Activated CD8-positive, alpha-beta memory T cell treated with anti-CD3 and anti-CD28 coated beads for 4 hours (primary cell): ENCODE data around the gene FLNA.

Experiments used
- DNase-seq, 2 donors: peaks; one replicate each; pipeline ENCODE4 v3.0.0-alpha.2; 2020; ENCODE audit warnings: low read depth in 2 of 2

FLNA gene

DNA sequence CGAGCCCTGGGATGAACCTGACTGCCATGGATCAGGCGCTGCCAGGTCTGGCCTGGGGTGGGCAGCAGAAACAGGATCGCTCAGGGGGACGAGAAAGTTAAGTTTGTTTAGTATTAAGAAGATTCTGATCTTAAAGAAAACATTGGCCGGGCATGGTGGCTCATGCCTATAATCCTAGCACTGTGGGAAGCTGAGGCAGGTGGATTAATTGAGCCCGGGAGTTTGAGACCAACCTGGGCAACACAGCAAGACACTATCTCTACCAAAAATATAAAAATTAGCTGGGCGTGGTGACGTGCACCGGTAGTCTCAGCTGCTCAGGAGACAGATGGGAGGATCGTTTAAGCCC lies 696 bp upstream of the FLNA start:
- DNase-seq = no peak

DNA sequence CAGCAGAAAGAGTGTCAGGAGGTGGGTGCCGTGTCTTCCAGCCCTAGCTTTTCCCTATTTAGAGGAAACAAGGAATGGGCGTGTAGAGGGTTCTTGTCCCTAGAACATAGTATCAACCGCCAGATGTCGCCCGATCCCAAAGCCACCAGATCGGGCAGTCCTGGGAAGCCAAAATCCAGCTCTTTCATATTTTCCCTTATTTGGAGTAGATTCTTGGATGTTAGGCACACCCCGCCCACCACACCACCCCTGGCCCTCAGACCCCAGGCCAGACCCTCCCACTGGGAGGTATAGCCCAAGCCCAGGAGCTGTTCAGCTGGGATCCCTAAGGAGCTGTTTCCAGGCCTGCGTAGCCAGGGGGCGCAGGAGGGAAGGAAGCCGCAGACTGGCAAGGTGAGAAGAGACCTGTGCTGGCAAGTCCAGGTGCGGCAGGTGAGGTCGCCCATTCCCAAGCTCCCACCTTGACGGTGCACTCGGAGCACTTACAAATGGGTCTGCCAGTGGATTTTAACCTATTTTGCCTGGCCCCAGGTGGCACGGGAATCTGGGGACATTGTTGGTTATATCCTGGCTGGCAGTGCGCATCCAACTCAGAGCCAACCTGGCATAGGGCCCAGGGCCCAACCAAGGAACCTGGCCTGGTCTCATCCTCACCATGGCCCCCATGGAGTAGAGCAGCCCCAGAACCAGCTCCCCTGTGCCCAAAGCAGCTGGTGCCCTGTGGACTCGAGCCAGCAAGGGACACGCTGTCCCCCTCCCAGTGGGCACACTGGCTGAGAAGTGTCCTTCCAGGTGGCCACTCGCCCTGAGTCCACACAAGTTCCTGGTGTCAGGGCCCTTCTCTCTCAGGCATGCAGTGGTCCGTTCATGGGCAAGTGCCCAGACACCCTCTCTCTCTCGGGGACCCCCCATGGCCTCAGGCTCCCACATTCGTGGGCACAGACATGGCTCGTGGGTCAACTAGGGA lies 811 bp downstream of the FLNA start:
- DNase-seq = no peak

DNA sequence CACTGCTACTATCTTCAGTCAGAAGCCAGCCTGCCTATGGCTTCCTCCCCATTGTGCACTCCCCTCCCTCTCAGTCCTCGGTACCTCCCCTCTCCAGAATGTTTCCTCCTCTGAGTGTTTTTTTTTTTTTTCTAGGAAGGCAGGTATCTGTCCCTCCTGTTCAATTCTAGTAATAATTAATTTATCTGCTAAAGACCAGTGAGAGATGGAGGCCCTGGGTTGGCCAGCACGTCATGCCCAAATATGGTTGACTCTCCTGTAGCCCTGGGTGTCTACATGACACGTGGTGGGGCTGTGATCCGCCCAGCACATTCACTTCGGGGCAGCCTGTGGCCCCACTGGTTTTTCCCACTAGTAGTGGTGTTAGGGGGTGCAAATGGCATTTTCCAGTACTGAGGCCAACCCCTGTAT lies 1.8 kb downstream of the FLNA start:
- no peak for DNase-seq

DNA sequence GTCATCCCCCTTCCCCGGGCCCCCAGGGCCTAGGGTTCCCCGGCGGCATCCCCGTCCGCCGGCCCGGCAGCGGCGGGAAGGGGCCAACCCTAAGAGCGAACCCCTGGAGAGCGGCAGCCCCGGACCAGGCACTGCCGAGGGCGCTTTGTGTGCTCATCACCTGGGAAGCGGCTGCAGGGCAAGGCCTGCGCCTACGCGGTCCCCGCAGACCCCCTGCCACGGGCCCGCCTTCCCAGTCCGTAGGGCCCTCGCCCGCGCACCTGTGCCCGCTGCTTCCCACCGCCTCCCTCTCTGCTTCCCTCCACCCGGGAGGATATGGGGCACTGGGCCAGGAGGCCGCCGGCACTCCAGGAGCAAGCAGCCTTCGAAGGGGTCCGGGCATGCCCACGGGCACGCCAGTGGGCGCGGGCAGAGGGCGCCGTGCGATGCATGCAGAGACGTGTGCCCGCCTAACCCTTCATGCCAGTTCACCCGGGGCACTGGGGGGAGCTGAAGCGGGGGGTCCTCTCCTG lies 2.6 kb downstream of the FLNA start:
- DNase-seq = no peak

DNA sequence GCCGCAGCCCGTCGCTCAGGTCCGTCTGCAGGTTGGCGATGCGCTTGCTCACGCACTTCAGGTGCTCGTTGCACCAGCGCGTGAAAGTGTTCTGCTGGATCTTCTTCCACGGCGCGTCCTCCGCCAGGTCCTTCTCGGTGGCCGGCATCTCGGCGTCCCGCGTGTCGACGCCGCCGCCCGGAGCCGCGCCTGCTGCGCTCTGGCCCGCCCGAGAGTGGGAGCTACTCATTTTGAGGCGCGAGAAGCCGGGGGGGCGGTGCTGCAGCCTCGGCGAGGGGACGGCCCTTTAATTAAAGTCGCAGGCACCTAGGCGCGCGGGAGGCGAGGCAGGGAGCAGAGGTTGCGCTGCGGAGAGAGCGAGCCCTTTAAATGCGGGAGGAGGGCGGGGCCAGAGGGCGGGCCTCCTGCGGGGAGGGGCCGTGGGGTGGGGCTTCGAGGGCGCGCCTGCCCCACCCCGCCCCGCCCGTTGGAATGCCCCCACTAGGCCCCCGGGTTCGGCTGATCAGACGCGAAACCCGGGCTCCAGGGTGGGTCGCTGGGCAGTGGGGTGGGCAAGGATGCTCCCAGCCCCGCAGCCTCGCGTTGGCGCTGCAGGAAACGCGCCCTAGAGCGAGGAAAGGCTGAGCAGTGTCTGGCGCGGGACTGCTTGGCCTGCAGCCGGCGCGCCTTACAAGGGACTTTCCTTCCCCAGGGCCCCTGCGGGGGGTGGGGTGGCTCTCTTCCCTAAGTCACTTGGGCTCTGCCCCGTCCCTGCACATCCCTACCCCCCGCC lies 3.2 kb downstream of the FLNA start:
- peak; percentile 82 to 87 for DNase-seq

DNA sequence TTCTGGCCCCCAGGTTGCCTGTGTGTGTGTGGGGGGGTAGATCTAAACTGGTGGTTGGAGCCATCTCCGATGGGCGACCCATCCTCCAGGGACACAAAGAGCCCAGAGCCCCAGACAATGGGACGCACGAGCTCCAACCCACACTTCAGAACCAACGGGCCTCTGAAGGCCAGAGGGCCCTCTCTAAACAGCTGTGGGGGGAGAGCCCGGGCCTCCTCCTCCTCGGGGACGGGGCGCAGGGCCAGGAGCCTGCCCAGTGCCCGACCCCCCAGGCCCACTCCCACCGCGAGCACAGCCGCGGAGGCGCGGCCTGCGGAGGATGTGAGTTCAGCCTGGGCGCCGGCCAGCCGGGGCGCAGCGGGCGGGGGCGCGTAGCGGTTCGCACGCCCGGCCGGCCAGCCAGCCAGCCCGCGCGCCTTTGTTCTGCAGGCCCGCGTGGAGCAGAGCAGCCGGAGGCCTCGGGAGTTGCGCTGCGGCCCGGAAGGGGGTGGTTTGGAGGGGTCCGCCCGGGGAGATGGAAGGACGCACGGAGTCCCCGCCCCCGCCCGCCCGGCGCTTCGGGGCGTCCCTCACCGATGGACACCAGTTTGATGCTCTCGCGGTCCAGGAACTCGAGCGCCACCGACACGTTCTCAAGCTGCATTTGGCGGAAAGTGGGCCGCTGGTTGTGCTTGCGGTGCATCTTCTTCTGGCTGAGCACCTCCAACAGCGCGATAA lies 4.0 kb downstream of the FLNA start:
- no peak for DNase-seq

DNA sequence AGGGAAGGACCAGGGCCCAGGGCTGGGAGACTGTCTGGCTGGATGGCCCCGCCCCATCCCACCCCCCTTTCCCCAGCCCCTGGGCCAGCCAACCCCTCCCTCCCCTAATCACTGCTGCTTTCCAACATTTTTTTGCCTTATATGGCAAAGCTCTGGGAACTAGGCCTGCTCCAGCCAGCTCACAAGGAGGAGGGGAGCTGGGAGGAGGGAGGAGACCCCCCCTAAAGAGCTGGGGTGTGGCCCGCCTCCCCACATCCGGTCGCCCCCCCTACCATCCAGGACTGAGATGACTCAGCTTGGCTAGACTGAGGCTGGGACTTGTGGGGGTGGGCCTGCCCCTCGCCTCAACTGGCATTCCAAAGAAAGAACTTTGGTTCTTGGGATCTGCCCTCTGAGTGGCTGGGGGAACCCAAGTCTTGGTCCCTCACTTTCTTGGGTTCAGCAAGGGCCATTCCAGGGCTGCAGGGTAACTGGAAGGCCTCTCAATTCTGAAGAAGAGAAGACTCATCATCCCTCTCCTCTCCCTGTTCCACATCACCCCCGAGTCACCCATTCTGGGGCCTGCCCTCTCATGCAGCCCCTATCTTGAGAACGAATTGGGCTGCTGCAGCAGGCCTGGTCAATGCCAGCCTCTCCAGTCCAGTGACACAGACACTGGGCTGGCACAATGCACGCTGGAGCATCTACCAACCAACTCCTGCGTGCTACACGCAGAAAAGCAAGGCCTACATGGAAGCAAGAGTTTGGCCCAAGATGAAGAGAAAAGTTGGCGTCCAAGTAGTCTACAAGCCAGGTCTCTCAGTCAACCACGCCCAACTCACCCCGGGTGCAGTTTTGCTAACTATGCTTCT lies 4.8 kb downstream of the FLNA start:
- DNase-seq = peak; percentile 59 to 65

DNA sequence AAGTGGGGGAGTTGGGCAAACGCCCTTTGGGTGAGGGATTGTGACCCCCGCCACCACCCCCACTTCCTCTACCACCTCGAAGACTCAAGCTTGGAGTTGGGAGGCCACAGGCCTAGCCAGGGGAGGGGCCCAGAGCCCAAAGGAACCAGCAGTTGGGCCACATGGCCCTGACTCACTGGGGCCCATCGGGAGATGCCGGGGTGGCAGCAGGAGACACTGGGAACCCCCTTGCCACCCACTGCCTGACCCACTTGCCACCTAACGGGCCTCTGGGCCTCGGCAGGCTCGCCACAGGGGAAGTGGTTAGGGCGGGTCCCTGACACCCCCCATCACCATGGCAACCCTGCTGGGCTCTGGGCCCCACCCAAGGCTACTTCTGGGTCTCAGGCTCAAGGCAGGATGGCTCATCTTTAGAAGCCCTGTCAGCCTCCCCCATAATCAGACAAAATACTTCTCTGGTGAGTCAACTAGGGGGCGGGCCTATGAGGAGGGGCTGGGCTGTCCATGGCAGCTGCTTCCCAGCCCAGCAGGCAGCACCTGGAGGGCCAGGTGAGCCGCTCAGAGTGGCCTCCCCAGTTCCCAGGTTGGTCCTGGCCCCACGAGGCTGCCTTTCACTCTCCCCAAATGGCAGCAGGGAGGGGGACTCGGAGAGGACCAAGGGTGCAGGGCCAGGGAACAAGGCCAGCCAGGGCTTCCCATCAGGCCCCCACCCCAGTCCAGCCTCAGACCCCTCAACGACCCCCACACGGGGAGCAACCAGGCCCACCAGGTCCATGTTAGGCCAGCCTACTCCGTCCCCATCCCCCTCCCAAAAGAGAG lies 5.6 kb downstream of the FLNA start:
- peak; percentile 90 to 92 for DNase-seq

DNA sequence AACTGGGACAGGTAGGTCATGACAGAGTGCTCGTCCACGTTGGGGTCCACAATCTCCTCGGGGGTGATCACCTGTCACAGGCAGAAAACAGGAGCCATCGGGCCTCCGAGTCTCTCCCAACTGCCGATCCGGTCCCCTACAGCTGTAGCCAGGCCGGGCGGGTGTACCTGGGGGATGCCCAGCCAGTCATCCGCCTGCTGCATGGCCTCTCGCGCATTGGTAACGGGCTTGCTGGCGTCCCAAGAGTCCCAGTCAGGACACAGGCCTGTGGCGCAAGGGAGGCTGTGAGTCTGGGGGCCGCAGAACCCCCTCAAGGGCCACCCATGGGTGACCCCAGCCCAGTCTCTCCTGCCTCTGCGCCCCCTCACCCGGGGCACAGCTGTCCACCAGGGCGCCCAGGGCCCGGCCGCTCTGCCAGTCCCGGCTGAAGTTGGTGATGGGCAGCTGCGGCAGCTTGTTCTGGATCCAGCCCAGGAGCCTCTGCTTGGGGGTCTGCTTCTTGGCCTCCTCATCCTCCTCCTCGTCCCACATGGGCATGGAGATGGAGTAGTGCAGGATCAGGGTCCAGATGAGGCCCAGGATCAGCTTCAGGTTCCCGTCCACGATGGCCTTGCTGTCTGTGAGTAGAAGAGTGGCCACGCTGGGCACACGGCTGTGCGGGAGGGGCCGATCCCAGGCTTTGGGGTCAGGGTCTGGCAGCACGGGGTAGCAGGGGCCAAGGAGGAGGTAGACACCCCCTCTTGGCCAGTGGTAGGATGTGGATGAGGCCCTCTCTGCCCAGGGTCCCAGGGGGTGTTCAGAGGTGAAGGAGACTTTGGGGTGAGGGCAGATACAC lies 6.7 kb downstream of the FLNA start:
- no peak for DNase-seq

DNA sequence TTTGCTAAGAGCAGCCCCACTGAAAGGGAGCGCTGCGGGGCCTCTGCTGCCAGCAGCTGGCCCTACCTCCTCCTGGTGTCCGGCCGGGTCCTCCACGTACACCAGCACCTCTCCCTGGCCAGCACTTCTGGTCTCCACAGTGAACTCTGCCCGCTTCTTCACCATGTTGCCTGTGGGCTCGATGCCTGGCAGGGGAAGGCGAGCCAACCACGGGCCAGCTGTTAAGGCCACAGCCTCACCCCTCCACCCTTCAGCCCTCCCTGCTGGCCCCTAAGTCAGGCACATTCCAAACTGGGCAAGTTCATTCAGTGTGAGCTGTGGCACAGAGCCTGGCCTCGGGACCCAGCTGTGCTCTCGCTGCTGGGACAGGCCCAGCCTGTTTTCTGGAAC lies 7.8 kb downstream of the FLNA start:
- DNase-seq = no peak

DNA sequence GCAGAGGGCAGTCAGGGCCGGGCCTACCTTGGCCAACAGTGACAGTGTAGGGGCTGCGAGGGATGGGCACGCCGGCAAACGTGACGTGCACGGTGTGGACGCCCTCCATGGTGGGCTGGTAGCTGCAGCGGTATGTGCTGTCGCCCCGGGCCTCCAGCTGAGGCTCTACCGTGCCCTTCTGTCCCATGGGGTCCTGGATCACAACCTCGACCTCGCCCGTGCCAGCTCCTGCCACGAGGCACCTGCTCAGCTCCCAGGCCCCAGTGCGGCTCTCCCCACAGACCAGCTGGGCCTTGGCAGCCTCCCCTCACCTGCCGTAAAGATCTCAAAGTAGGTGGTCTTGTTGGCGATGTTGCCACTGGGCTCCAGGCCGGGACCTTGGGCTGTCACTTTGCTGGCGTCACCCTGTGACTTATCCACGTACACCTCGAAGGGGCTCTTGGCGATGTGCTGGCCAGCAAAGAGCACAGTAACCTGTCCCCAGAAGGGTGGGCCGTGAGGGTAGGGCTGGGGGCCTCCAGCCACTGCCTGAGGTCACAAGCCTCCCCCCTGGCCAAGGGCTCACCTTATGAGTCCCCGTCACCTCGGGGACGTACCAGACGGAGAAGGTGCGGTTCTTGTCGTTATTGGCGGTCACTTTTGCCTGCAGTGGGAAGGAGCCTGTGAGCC lies 8.3 kb downstream of the FLNA start:
- no peak for DNase-seq

DNA sequence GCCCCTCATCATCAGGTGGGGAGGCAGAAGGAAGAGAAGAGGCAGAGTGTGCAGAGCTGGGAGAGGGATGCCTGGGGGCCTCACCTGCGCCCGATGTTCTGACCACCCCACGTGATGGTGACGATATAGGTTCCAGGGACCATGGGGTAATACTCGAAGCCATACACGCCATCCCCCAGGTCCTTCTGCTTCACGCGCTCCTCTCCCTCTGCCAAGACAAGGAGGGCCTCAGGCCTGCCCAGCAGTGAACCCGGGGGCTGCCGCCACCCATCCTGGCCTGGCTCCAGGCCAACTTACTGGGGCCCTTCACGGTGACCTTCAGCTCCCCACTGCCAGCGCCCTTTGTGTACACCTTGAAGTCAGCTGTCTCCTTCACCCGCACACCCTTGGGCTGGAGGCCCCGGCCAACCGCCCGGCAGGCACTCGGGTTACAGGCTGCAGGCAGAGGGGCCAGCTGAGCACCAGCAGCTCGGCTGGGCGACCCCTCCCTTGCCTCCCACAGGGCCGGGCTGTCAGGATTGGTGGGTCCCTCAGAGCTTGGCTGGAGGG lies 9.3 kb downstream of the FLNA start:
- no peak for DNase-seq

DNA sequence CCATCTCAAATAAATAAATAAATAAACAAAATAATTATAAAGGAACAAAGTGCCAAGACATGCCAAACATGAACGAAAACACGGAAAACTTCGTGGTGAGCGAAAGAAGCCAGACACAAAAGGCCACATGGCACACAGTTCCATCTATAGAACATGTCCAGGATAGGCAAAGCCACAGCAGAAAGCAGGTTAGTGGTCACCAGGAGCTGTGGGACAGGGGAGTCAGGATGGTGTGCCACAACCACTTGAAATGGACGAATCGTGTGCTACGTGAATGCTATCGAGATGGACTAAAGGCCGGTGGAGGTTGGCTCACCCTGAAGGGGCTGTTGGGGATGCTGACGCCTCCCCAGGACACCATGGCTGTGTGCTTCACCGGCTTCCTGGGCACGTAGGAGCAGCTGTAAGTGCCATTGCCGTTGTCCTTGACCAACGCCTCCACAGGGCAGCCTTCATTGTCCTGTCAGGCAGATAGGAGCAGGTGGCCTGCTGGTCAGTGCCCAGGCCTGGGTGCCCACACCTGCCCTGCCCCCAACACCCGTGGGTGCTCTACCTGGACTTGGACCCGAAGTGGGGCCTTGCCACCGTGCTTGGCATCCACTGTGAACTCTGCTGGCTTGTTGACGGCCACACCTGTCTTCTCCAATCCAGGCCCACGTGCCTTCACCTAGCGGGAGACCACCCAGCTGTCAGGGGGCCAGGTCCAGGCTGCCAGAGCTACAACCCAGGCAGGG lies 10.6 kb downstream of the FLNA start:
- DNase-seq = no peak

DNA sequence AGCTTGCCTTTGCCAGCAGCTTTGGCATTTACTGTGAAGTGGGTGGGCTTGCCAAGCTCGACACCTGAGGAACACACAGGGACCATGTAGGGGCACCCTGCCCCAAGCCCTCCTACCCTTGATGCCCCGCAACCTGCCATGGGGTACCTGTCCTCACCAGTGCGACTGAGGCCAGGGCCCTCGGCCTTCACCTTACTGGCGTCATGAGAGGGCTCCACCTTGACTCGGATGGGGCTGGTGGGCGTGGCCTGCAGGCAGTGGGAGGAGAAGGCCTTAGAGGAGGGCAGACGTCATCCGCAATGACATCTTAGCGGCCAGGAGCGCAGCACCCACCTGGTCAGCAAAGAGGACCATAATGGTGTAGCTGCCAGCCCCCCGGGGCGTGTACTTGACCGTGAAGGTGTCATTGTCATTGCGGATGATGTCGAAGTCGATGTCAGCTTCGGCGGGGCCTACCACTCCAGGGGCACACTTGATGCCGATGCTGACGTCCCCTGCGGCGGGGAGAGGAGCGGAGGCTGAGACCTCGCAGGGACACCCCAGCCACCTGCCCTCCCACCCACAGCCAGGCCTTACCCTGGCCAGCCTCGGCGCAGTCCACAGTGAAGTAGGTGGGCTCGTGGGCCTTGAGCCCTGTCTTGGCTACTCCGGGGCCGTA lies 12.2 kb downstream of the FLNA start:
- DNase-seq = no peak

DNA sequence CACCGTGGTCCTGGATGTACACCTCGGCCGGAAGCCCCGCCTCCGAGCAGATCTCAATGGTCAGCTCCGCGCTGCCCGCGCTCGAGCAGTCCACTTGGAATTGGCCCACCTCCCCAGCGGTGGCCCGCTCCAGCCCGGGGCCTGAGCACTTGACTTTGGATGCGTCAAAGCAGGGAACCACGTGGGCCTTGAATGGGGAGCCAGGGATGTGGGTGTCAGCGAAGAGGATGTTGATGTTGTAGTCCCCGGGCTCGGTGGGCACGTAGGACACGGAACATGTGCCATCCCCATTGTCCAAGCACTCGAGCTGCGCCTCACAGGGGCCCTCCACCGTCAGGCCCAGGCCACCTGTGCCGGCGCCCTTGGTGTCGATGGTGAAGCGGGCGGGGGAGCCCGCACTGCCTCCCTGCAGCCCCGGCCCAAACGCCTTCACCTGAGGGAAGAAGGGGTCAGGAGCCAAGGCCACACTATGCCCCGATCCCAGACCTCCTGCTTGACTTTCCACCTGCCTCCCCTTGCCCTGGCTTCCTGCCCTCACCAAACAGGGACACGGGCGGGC lies 14.2 kb downstream of the FLNA start:
- DNase-seq = no peak

DNA sequence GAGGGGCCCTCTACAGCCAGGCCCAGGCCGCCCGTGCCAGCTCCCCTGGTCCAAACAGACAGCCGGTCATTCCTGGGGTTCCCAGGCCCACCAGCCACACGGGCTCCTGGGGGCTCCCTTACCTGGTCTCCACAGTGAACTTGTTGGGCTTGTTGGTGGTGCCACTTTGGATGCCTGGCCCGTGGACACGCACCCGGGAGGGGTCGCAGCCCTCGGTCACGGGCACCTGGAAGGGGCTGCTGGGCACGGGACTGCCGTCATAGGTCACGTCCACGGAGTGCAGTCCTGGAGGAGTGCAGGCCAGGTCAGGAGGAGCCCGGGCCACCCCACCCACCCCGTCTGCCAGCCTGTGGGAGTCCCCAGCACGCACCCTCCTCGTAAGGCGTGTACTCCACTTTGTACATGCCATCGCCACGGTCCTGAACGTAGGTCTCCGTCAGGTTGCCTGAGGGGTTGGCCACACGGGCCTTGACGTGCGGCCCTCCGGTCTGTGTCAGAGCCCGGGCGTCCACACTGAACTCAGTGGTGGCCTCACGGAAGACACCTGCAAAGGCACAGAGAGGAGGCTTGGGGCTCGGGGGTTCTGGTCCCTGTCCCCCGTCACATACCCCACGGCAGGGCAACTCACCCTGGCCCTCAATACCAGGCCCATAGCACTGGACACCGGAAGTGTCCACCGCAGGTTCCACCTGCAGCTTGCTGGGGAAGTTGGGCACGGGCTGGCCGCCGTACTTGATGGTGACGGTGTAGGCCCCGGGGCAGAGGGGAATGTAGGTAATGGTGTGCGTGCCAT lies 14.9 kb downstream of the FLNA start:
- no peak for DNase-seq
